Frontal cortex (tissue), 4 donors: Measurements from ENCODE around the gene NUDT4. TPM values are rescaled to one million over a fixed set of nuclear protein-coding genes. Genes with fewer than 3 reads are reported as not detected.

Experiments
- DNase-seq, 2 donors: peaks; one replicate each; pipeline ENCODE4 v3.0.0; 2012; ENCODE audit warnings: low spot score in 2 of 2
- FAIRE-seq: peaks from 2 replicates; lab custom pipeline; 2012; peaks lifted over from hg19 to GRCh38; lab: Jason Lieb, UNC
- total RNA-seq: library from RNA; depleted of rRNA; stranded (reverse); fragments of >200 nt; gene quantifications from one replicate; pipeline ENCODE4 v1.2.3, GENCODE V29; 2014
- donor health status: control.
- donor health status: control.
- donor health status: control.

Gene NUDT4
- 148 TPM for total RNA-seq

DNA sequence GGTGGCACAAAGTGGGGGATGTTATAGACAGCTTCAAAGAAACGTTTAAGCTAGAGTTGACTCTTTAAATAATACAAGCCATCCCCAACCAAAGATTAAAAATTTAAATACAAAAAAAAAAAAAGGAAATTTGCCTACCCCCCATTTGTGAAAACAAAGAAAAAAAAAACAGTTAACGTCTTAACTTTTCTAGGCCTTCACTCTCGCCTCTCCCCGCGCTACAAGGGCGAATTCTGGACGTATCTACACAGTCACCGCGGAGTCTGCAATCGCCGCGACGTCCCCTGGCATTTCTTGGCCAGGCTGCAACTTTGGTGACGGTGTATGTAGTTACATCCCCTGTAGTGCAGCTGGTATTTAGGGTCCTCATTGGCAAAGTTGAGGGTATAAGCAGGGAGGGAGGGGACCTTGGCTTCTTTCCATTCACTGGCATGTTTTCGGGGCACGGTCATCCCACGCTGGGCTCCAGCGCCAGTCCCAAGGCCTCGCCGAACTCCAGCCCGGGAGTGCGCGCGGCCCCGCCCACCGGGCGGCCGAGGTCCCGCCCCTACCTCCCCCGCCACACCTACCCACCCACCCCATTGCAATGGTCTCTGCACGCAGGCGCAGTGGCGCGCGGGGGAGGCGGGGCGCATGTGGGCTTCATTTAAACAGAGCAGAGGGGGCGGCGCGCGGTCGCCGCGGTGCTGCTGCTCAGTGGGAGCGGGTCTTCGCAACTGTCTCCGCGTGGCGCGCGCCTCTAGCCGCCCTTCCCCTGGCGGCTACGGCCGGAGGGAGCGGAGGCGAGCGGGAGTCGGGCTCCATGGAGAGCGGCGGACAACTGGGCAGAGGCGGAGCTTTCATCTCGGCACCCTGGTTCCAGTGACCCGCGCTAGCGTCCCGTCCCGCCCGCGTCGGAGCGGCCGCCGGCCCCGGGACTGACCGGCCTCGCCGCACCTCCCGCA lies at the start of gene NUDT4:
Gene NUDT4, plus strand, starts transcription at position 674 of the 944 bp plus-strand sequence. CDS start 398 bp downstream, outside the sequence.
- DNase-seq (peak; percentile 94), FAIRE-seq (no peak)

DNA sequence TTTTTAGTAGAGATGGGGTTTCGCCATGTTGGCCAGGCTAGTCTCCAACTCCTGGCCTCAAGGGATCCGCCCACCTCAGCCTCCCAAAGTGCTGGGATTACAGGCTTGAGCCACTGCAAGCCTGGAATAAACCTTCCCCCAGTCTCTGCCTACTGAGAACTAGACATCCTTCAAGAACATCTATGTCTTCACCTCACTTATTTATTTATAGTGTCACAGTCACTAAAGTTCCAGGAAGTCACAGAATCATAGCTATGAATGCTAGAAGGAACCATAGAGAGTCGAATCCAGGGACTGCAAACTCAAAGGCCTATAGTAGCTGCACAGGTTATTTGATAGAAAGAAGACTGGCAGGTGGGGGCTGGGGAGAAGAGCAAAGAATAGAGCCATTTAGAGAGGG lies 44.7 kb upstream of the NUDT4 start:
- FAIRE-seq (no peak), DNase-seq (no peak)

DNA sequence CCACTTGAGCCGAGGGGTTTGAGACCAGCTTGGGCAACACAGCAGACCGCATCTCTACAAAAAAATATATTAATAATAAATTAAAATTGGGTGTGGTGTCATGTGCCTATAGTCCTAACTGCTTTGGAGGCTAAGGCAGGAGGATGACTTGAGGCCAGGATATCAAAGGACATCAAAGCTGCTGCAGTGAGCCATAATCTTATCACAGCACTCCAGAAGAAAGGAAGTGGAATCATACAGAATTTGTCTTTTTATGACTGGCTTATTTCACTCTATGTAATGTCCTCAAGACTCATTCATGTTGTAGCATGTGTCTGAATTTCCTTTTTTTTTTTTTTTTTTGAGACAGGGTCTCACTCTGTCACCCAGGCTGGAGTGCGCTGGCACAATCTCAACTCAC lies 43.9 kb upstream of the NUDT4 start:
- DNase-seq (no peak), FAIRE-seq (no peak)

DNA sequence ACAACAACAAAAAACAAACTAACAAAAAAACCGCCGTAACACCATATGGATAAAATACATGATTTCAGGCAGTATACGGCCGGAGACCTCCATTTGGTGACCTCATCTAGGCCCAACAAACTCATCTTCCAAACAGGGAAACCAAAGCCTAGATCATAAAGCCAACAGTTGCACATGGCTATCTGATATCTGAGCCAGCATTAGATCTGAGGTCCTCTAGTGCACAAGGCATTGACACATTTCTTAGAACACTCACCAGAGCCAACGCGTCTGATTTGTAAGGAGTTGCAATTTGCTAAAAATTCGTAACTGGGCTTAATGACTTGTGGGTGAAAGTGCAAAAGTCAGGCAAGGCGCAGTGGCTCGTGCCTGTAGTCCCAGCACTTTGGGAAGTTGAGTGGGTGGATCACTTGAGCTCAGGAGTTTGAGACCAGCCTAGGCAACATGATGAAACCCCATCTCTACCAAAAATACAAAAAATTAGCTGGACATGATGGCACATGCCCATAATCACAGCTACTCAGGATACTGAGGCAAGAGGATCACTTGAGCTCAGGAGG lies 42.0 kb upstream of the NUDT4 start:
- no peak for DNase-seq
- no peak for FAIRE-seq

DNA sequence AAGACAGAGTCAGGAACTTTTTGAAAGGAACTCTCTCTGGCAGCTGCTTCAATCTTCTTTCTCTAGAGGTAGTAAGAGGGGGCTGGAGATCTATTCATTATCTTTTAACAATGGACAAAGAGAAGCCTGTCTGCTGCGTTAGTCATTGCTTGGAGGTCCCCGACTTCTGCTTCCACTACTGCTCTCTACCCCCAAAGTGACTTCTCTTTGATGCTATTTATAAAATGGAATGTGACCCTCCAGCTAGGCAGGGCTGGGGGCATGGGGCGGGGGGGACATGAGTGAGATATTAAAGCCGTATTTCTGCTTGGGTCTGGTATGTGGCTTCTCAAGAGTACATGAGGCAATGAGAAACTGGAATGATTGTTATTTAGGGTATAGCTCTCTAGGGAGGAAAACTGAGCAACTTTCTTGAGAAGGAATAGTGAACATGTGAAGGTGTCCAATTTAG lies 41.4 kb upstream of the NUDT4 start:
- no peak for FAIRE-seq
- DNase-seq, result no peak

DNA sequence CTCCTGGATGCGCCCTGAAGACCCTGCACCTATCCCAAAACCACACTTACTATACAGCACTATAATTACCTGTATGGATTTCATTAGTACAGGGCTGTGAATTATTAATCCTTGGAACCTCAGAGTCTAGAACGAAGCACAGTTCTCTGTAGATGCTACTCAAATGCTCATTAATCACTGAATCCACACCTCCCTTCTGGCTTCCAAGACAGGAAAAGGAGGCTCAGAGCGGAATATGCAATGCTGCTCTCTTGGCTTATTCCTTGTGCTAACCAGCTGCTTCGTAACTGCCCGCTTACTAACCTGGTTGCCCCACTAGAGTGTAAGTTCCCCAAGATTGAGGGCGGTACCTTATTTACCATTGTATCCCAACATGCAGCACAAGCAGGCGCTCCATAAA lies 39.1 kb upstream of the NUDT4 start:
- FAIRE-seq (no peak), DNase-seq (no peak)

DNA sequence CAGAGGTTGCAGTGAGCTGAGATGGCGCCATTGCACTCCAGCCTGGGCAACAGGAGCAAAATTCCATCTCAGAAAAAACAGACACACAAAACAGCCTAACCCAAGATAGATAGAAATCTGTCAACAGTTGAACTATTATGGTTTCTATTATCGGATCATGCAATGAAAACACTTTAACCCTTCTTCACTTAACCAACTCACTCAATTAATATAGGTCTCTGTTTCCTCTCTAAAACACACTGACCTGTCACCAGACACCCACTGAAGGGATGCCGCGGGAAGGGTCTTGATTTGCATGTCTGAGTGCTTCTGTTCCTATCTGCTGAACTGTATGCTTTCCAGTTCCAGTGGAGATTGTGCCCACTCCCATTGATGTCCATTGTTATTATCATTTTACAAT lies 38.0 kb upstream of the NUDT4 start:
- FAIRE-seq, result no peak
- DNase-seq, result no peak

DNA sequence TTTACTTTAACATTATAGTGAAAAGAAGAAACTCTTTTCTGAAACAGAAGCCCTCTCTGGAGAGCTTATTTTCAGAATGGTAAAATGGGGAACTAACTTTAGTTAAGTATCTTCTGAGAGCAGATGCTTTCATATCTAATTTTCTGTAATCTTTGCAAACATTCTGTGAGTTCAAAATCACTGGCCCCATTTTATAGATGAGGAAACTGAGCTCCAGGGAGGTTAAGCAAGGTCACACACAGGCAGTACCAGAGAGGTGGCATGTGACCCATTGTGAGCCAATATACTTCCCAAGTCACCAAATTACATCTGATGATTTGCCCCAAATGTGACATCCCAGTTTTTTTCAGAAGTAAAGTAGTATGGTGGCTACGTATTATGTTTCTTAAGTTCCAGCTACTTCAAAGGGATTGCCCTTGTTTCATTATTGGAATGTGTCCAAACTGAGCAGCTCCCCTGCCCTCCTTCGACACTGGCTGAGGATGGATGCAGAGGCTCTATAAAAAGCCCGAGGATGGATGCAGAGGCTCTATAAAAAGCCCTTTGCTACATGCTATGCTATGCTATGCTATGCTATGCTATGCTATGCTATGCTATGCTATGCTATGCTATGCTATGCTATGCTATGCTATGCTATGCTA lies 36.2 kb upstream of the NUDT4 start:
- no peak for DNase-seq
- no peak for FAIRE-seq

DNA sequence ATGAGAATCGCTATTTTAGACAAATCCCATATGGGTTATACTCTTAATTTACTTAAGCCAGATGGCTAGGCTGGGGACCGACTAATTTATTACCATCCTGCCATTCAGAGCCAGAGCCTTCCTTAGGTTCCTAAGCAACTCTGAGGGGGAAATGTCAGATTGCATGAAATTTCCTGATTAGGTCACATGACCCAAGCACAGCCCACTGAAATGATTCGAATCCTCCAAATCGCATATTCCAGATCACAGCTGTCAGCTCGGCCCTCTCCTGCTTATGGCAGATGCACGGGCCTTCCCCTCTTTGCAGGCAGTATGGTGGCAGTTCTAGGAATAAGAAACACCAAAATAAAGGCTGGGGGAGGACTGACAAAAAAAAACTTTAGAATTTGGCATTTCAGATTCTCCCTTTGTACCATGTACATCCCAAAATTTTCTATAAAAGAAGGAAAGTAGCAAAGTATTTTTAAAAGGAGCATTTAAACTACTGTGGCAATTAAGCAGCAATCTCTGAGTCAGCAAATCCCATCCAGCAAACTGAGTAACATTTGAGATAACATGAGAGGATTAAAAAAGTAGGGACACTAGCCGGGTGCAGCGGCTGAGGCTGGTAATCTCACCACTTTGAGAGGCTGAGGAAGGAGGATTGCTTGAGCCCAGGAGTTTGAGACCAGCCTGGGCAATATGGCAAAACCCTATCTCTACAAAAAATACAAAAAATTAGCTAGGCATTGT lies 30.5 kb upstream of the NUDT4 start:
- FAIRE-seq, result no peak
- DNase-seq, result no peak

DNA sequence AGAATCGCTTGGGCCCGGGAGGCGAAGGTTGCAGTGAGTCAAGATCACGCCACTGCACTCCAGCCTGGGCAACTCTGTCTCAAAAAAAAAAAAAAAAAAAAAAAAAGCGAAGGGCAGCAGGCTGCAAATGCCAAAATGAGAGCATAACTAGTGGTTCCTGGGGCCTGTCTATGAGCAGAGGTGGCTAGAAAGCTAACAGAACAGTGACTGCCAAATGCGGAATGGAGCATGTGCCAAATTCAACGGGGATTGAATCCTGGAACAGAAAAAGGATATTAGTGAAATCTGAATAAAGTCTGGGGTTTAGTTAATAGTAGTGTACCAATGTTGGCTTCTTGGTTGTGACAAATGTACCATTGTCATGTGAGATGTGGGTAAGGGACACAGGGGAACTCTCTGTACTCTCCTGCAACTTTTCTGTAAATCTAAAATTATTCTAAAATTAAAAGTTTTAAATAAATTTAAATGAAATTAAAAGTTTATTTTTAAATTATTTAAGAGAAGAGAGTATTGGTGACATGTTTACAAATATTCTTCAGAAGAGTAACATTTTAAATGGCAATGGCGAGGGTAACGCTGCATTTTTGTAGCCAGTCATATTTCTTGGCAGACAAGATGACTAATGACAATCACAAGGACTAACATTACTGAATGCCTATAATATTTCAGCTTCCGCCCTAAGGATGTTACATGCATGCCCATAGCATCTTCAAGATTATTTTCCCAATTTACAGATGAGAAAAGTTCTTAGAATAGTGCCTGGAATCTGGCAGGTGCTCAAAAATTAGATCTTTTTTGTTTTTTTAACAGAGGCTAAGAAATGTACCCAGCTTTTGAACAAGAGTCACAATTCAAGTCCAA lies 28.9 kb upstream of the NUDT4 start:
- FAIRE-seq, result no peak
- DNase-seq, result no peak

DNA sequence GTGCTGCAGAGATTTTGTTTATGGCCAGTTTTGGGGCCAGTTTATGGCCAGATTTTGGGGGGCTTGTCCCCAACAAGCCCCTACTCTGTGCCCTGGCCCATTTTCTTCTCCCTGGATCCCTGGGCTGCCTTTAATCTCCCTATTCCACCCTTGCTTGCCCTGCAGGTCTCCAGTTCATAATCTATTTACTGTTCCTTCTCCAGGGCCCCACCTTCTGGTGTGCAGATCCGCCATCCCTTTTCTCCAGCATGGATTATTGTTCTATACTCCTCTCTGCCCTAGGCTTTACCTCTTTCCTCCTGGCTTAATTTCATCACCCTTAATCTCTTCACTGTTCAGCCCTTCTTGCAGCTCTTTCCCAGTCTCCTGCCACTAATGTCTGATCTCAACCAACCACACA lies 26.0 kb upstream of the NUDT4 start:
- DNase-seq, result no peak
- FAIRE-seq, result no peak

DNA sequence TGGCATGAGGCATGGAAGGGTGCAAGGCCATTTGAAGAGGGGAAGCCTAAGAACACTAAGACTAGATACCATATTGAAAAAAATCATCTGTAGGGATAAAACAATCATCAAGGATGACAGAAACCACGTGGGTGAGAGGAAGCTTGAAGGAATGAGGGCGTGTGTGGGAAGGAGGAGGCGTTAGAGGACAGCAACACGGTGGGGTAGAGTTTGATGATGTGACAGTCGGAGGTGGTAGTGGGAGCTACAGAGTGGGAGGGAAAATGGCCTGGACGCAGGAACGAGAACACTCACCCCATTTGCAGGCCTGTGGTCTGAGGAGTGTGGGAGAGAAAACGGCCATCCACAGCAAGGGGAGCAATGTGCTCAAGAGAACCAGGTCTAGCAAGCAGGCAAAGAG lies 25.4 kb upstream of the NUDT4 start:
- DNase-seq (no peak), FAIRE-seq (no peak)

DNA sequence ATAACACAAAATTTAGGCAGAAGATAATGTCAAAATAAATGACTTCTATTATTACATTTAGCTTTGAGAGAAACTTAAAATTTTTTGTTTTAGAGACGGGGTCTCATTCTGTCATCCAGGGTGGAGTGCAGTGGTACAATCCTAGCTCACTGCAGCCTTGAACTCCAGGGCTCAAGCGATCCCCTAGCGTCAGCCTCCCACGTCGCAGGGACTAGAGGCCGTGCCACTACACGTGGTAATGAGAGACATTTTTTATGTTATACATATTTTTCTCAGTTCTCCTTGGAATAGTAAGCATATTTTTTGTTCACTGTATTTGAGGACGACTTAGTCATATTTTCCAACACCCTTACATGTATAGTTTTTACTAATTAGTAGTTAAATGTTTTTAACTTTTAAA lies 21.5 kb upstream of the NUDT4 start:
- no peak for DNase-seq
- no peak for FAIRE-seq

DNA sequence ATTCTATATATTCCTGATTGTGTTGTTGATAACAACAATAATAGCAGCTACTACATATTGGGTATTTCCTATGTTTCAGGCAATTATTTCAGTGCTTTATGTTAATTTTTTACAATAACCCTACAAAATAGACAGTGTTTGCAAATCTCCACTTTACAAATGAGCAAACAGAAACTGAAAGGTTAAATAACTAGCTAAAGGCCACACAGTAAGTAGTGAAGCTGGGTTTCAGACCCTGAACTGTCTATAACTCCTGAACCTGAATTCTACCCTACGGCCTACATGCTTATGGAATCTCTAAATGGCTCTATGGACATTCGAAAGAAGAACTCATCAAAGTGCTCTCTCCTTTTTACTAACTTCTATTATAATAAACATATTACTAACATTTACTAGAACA lies 19.7 kb upstream of the NUDT4 start:
- DNase-seq, result no peak
- no peak for FAIRE-seq

DNA sequence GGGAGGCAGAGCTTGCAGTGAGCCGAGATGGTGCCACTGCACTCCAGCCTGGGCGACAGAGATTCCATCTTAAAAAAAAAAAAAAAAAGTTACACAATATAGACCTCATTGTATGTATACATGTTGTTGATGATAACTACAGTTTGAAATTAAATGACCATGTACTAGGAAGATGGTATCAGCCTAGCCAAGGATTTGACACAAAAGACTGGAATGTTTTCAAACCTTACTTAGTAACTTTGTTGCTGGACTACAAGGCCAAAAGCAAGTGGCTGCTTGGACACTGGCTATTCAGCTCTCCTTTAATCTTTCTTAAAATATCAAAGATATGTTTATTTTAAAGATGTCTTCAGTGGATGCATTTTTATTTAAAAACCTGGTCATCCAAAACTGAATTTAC lies 18.9 kb upstream of the NUDT4 start:
- no peak for FAIRE-seq
- DNase-seq, result no peak

DNA sequence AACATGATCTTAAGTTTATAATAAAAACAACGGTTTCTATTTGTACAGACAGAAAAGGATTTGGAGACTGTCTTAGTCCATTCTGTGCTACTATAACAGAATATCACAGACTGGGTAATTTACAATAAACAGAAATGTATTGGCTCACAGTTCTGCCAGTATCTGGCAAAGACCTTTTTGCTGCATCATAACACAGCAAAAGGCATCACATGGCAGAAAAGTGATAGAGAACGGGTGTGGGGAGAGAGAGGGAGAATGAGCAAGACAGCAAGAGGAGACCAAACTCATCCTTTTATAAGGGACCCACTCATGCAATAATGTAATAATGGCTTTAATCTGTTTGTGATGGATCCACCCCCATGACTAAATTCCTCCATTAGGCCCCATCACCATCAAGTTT lies 17.0 kb upstream of the NUDT4 start:
- no peak for DNase-seq
- no peak for FAIRE-seq

DNA sequence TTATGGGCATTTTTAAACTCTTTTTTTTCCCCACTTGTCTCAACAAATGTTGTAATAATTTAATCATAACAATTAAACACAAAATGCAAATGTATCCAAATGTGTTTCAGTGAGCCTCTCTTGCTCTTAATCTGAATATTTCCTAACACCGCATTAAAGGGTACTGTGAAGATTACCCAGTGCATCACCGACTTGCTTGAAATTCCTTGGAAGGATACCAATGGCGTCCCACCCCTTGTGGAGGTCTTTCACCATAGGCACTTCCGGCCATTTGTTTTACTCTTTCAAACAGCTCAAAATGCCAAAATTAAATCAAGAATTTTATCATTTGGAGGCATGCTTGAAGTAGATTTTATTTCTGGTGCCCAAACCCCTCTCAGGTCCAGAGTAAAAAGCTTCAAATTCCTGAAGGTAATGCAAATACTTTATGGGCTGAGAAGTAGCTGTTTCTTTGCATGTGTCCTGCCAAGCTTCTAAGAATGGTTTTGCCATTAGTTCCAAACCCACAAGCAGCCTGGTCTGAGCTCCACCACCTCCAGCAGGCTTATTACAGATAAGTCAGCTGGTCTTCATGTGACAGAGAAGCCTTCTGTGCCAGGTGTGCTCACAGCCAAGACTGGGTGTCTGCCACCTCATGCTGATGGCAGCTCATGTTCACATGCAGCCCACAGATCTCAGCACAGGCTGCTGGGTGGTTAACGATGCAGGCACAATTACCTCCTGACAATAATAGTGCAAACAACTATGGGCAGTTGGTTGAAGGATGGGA lies 16.4 kb upstream of the NUDT4 start:
- FAIRE-seq, result no peak
- DNase-seq, result no peak

DNA sequence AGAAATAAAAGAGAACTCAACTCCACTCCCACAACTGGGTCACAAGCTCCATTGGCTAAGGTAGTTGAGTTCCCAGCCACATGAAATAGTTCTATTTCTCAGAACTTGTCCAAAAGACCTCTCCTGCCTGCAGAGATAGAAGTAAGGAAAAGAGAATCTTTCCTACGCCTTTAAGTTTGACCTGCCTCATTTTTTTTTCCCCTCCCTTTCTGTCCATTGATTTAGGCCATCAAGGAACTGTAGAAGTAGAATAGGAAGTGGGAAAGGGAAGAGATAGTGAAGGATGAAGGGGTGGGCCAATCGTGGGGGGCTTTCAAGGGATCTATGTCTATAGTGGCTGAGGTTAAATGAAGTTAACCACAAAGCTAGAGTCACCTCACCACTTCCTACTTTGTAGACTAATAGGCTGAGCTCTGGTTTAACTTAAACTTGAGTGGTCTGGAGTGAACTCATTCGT lies 13.9 kb upstream of the NUDT4 start:
- FAIRE-seq, result no peak

More for the DNA sequence above, 13.9 kb upstream of the NUDT4 start:
- no peak for DNase-seq
